Activated CD4-positive, alpha-beta T cell treated with anti-CD3 and anti-CD28 coated beads, Interleukin-2, amount 50 U/mL, for 16 hours (primary cell): Measurements from ENCODE around the gene SELENOO.

Experiments
- DNase-seq: peaks from one replicate; pipeline ENCODE4 v3.0.0-alpha.2; 2020

The SELENOO gene

DNA sequence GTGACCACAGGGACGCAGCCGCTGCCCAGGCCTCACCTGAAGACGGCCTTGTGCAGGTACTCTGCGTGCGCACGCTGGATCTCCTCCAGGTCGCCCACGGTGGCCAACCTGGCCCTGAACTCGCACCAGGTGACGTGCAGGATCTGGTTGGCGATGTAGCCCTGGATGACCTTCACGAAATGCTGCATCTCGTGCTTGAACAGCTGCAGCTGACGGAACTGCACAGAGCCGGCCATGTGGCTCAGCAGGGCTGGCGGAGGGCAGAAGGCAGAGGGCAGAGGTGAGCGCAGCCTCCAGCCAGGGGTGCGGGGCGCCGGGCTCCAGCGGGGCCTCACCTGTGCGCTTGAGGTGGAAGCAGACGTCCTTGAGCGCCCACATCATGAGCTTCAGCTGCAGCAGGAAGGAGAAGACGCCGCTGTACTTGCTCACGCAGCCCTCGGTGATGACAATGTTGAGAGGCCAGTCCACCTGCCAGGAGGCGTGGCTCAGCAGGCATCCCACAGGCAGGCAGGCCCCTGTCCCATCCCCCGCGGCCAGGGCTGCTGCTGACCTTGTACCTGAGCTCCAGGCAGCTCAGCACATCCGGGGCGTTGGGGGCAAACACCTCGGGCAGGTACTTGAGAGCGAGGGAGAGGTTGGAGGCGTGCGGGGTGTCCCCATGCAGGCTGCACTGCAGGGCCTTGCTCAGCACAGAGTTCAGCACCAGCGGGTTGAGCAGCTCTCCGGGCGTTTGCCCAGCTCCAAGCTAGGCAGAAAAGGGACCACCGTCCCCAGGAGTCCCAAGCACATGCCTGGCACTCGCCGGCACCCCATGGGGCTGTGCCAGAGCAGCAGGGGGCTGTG is 17.6 kb downstream of the SELENOO start:
- no peak for DNase-seq

DNA sequence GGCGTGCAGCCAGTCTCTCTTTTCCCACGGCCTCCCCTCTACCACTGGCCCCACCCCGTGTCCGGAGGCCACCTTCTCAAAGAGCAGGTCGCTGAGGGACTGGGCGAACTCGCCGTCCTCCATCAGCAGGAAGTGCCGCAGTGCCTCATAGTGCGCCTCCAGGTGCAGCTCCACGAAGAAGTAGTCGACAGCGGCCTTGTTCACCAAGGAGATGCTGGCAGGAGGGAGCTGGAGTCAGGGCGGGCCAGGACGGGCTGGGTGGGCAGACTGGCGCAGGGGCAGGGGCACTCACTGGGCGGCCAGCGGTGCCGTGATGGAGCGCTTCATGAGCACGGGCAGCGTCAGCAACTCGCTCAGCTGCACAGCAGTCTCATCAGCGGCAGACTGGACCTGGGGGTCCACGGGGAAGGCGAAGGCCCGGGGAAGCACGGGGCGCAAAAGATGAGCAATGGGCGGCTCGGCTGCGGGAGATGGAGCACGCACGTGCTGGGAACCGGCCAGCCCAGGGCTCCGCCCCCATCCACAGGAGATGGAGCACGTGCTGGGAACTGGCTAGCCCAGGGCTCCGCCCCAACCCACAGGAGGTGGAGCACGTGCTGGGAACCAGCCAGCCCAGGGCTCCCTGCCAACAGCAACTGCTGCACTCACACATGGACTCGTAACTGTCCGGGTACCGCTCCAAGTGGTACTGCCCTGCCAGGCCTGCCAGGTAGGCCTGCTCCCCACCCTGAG is 18.4 kb downstream of the SELENOO start:
- no peak for DNase-seq

- no peak for DNase-seq
Observed at GRCh38 chr22:50219800-50220602, 19.2 kb downstream of the SELENOO start.

GRCh38 chr22:50220603-50221409 is 20.0 kb downstream of the SELENOO start:
- DNase-seq, result no peak

GRCh38 chr22:50221410-50222300 is 20.8 kb downstream of the SELENOO start:
- DNase-seq, result no peak

DNA sequence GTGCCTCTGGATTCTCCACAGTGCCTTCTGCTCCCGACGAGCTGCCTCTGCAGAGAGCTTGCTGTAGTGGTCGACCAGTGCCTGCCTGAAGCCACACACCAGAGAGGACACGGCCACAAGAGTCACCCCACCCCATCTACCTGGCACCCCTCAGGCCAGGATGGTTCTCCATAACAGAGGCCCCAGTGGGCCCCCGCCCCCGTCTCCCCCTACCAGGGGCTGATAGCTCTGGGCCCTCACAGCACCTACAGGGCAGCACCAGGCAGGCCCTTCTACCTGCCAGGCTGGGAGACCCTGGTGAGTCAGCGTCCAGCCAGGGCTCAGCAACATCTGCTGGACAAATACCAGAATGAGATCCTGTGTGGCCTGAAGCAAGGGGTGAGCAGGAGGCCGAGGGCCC is 21.7 kb downstream of the SELENOO start:
- no peak for DNase-seq

- no peak for DNase-seq
Observed at GRCh38 chr22:50224071-50224470, 23.3 kb downstream of the SELENOO start.

- no peak for DNase-seq
Observed at GRCh38 chr22:50225200-50225969, 24.6 kb downstream of the SELENOO start.

DNA sequence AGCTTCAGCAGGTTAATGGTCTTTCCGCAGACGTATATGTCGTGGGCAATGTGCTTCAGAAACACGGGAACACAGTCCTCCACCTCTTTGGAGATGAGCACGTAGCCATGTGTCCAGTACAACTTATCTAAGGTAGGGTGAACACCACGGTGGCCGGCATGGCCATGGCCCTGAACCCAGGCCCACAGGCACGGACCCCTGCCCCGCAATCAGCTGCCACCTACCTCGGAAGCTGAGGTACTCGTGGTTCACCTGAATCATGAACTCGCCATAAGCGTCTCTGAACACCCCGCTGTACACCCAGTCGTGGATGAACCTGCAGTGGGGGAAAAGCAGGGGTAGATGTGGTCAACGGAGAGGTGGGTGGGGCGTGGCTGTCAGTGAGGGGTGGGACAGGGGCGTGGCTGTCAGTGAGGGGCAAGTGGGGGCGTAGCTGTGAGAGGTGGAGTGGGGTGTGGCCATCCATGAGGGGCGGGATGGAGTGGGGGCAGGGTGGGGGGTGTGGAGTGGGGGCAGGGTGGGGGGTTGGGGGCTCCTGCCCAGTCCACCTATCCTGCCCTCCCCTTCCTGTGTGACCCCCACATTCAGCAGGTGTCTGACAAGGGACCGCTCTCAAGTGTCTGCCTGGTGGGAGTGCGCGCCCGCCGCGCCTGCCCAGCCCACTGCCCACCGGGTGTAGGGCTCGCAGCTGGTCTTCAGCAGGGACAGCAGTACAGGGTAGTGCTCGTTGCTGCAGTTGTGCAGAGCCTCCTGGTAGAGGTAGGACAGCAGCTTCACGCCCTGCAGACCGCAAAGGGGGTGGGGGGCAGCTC is 25.5 kb downstream of the SELENOO start:
- no peak for DNase-seq

DNA sequence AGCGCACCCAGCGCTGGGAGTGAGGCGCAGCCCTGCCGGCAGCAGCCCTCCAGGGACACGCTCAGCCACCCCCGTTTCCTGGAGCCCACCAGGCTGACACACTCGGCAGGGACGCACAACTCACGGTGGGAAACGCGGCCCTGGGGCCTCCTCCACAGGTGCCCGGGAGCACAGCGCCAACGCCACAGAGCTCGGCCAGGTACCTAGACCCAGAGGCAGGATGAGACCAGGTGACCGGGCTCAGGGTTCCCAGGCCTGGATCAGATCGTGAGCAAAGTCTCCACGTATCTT is 26.0 kb downstream of the SELENOO start:
- no peak for DNase-seq

DNA sequence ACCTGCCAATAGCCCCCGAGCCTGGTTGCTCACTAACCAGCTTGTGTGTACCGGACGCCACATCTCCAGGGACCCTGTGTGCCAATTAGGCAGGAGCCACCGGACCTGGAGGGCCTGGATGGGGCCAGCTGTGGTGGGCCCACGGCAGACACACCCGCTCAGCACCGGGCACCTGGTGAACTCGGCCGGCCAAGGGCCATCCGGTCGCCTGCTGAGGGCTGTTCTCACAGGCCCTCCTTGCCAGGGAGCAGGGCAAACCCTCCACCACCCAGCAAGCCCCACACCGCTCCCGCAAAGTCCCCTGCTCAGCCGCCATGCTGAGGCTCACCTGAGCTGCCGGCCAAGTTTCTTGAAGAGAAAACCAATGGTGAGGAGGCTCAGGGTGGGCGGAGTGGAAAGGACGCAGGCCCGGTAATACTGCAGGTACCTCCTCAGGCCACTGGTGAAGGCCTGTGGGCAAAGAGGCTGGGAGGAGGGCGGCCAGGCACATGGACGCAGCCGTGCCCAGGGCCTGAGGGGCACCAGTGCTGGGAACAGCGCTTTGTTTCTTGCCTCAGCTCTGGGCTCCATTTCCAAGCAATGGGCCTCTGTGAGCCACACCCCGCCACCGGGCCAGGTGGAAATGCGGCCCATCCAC is 26.9 kb downstream of the SELENOO start:
- no peak for DNase-seq

- DNase-seq, result no peak
Observed at GRCh38 chr22:50228366-50228765, 27.6 kb downstream of the SELENOO start.

GRCh38 chr22:50229370-50229769 is 28.6 kb downstream of the SELENOO start:
- DNase-seq, result no peak

- DNase-seq, result no peak
Observed at GRCh38 chr22:50232481-50233151, 31.8 kb downstream of the SELENOO start.

DNA sequence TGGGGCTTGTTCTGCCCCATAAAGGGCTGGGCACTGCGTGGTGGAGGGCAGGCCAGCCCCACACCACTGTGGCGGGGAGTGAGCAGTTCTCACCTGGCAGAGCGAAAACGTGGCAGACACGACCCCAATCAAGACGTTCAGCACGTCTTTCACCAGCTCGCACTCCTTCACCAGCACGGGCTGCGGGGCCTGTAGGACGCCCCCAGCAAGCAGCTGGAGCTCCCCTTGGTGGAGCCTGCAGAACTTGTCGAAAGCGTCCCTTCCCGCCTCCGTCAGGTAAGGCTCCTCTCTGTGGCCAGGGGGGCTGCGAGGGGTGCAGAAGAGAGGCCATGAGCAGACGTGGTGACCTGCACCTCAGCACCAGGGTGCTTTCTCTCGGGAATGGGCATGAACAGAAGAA is 32.4 kb downstream of the SELENOO start:
- DNase-seq, result no peak

DNA sequence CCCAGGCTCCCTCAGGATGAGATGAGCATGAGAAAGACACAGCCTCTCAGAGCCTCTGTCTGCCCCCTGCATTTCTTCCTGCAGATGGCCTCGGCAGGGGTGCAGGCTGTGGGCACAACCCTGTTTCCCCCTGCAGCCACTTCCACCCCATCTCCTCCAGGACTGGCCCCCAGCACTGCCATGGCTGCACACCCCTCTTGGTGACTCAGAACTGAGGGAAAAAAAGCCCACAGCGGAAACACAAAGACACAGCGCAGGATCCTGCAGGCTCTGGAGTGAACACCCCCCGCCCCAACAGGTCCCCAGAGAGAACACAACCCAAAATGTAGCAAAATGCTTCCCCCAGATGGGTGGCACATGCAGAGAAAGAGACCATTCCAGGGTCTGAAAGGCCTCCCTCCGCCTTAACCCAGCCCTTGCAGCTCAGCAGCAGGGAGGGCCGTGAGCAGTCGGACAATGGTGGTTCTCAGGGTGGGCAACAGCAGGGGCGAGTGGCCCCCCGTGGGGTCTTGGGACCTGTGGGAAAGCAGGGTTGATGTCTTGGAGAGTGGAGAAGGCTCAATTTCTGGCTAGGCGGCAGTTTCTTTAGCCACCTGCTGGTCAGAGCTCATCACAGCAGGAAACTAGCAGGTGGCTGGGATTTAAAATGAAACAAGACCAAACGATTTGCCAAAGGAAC is 36.1 kb downstream of the SELENOO start:
- peak; percentile 18 for DNase-seq

DNA sequence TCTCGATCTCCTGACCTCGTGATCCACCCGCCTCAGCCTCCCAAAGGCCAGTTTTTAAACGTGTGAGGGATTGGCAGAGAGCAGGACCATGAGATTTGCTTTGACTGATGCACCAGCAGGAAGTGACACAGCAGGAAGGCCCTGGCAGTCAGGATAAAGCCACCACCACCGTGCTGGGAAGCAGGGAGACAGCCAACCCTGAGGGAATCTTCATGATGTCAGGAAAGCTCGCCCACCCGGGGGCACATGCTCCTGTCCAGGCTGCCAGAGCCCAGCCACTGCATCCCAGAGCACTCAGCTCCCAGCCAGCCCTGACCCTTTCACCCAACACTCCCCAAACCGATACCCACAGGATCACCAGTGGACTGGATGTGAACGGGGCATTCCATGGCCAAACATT is 37.9 kb downstream of the SELENOO start:
- no peak for DNase-seq

DNA sequence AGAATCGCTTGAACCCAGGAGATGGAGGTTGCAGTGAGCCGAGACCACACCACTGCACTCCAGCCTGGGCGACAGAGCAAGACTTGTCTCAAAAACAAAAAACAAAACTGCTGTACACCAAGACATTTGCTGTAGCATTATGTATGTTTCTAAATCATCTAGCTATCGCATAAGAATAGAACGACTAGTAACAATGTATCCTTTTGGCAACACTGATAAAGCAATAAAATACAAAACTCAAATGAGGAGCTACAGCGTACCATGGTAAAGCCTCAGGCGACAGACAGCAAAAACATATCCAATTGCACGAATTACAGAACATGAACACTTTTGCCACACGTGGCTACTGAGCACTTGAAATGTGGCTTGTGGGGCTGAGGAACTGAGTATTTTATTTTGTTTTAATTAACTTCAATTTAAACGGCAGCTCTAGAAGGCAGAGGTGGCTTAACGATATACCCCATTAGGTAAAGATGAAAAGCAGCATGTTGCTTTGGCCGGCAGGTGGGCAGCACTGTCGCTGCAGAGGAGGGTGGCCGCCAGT is 41.7 kb downstream of the SELENOO start:
- no peak for DNase-seq
